ENCODE results near the gene TGIF2. TPM values are rescaled to one million over a fixed set of nuclear protein-coding genes. Genes with fewer than 3 reads are reported as not detected.

The TGIF2 gene
- total and polyA plus RNA-seq, 9 of the 15 experiments (the other 6 are each of a cell fraction or from before 2014, with no cell fraction given), result 6.8 to 27.8 (median 15.7) TPM

DNA sequence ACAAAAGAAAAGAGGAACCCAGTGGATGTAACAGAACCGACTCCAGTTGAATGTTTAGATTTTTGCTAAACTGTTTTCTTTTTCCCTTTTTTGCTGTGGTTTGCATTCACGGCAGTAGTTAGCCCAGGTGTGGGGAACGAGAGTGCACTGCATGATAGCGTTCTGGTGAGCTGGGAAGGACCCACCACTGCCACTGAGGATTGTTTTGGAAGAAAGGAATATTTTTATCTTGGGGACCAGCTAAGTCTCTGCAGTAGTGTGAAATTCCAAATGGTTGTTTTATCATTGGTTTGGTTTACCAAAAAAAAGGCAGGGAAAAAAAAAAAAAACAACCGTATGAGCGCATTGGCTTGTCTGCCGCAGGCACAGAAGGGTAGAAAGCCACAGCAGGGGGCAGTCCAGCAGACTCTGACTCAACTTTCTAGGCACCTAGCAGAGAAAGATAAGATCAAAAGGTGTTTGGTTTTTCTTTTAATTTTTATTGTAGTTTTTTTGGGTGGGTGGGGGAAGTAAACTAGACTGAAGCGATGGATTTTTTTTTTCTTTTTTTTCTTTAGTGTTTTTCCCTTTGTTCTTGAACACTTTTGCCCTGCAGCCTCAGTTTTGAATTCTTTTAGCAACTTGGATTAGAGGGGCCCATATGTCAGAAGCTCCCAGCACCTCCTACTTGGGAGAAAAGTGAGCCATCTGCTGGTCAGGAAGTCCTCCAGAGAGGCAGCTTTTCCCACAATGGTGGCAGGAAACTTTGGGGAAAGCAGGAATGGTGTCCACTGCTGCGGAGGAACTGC lies 18.7 kb downstream of the TGIF2 start (continued):
- TF ChIP-seq DEAF1 (CRISPR knock-in tag; IDR thresholded peaks at IDR 0.05), result no peak
- TF ChIP-seq, protein P1, sequence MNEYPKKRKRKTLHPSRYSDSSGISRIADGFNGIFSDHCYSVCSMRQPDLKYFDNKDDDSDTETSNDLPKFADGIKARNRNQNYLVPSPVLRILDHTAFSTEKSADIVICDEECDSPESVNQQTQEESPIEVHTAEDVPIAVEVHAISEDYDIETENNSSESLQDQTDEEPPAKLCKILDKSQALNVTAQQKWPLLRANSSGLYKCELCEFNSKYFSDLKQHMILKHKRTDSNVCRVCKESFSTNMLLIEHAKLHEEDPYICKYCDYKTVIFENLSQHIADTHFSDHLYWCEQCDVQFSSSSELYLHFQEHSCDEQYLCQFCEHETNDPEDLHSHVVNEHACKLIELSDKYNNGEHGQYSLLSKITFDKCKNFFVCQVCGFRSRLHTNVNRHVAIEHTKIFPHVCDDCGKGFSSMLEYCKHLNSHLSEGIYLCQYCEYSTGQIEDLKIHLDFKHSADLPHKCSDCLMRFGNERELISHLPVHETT (CRISPR knock-in tag; conservative IDR thresholded peaks at IDR 0.05 in 1 of 2, IDR thresholded peaks at IDR 0.05 in 1 of 2), result no peak
- TF ChIP-seq, protein P2, sequence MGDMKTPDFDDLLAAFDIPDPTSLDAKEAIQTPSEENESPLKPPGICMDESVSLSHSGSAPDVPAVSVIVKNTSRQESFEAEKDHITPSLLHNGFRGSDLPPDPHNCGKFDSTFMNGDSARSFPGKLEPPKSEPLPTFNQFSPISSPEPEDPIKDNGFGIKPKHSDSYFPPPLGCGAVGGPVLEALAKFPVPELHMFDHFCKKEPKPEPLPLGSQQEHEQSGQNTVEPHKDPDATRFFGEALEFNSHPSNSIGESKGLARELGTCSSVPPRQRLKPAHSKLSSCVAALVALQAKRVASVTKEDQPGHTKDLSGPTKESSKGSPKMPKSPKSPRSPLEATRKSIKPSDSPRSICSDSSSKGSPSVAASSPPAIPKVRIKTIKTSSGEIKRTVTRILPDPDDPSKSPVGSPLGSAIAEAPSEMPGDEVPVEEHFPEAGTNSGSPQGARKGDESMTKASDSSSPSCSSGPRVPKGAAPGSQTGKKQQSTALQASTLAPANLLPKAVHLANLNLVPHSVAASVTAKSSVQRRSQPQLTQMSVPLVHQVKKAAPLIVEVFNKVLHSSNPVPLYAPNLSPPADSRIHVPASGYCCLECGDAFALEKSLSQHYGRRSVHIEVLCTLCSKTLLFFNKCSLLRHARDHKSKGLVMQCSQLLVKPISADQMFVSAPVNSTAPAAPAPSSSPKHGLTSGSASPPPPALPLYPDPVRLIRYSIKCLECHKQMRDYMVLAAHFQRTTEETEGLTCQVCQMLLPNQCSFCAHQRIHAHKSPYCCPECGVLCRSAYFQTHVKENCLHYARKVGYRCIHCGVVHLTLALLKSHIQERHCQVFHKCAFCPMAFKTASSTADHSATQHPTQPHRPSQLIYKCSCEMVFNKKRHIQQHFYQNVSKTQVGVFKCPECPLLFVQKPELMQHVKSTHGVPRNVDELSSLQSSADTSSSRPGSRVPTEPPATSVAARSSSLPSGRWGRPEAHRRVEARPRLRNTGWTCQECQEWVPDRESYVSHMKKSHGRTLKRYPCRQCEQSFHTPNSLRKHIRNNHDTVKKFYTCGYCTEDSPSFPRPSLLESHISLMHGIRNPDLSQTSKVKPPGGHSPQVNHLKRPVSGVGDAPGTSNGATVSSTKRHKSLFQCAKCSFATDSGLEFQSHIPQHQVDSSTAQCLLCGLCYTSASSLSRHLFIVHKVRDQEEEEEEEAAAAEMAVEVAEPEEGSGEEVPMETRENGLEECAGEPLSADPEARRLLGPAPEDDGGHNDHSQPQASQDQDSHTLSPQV (IDR thresholded peaks at IDR 0.05), result no peak
- 0 out of 2 replicates have a peak, but pooled peaks have one; percentile 45 for TF ChIP-seq SMARCC2 (IDR thresholded peaks at IDR 0.05; ENCODE audit: low read depth)
- TF ChIP-seq NFATC3 (IDR thresholded peaks at IDR 0.05), result no peak
- TF ChIP-seq GABPA (tag; conservative IDR thresholded peaks at IDR 0.05; ENCODE audit: low read depth), result no peak
- peak; percentile 52; the same call in 1 of the 2 replicates for TF ChIP-seq REST (IDR thresholded peaks at IDR 0.05; ENCODE audit: borderline replicate concordance)
- TF ChIP-seq REST (CRISPR knock-in tag; IDR thresholded peaks at IDR 0.05; ENCODE audit: low read depth), result no peak
- peak; percentile 56 for TF ChIP-seq SMARCA4 (IDR thresholded peaks at IDR 0.05)

All from K562 (cell line).